ENCODE measurements around the gene APOC4. TPM values are rescaled to one million over a fixed set of nuclear protein-coding genes. Genes with fewer than 3 reads are reported as not detected.

APOC4 gene
- total and polyA plus RNA-seq, 2 experiments from 2014 or later, result not detected

DNA sequence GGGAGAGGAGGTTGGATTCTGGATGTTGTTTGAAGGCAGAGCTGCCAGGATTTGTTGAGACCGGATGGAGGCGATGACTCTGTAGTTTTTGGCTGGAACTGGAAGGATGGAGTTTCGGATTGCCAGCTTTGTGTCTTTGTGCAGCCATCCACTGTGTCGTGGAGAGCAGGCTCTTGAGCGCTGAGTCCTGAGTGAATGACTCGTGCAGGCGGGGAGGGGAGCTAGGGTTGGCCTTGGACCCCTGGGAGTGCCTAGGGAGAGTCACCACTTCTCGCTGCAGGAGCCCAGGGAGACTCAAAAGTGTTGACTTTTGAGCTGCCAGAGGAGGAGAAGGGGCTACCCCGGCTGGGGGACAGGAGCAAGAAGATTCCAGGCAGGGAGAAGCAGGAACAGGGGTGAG is 47.1 kb upstream of the APOC4 start (continued):
- TF ChIP-seq REST (IDR thresholded peaks at IDR 0.05; ENCODE audit: unreplicated experiment), result no peak

DNA sequence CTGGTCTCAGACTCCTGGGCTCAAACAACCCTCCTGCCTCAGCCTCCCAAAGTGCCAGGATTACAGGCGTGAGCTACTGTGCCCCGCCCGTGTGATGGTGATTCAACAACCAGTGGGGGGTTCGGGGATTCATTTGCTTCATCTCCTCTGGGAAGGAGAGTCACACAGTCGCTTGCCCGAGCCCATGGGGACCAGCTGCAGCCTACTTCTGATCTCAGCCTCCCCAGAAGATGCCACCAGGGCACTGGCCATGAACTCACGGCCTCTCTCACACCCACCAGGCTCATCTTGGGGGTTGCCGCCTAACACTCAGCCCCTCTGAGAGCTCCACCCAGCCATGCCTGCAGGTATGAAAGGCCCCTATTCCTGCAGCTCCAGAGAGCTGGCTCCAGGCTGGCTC is 44.2 kb upstream of the APOC4 start:
- H3K9me3 Mint-ChIP-seq, result no peaks in the 10 kb centered on the region; the same call in 2 of the 3 replicates
- H3K27me3 ChIP-seq (ENCODE audit: insufficient read depth), result no peaks in the 10 kb centered on the region
- no peak overlapping the region for H3K4me3 Mint-ChIP-seq
- H3K27ac ChIP-seq (ENCODE audit: low read depth), result no peak overlapping the region
- H3K36me3 Mint-ChIP-seq (ENCODE audit: low read depth), result peaks cover 96% of the 10 kb centered on the region
- peaks cover 11% of the 10 kb centered on the region for H3K27me3 Mint-ChIP-seq (ENCODE audit: insufficient read depth, low read depth, poor library complexity)
- peaks cover 54% of the 10 kb centered on the region for H3K36me3 ChIP-seq (ENCODE audit: insufficient read depth)
- no peak for TF ChIP-seq JUNB (IDR thresholded peaks at IDR 0.05; ENCODE audit: unreplicated experiment)
- TF ChIP-seq EZH2phosphoT487 (IDR thresholded peaks at IDR 0.05; ENCODE audit: unreplicated experiment), result no peak
- H2AFZ ChIP-seq, result no peak overlapping the region
- H4K20me1 ChIP-seq (replicated peaks; ENCODE audit: insufficient read depth), result peaks cover 34% of the 10 kb centered on the region
- no peak overlapping the region for H3K4me3 ChIP-seq
- peaks cover 4% of the 10 kb centered on the region; the same call in 1 of the 3 replicates for H3K4me1 Mint-ChIP-seq
- ATAC-seq, result no peak
- no peaks in the 10 kb centered on the region for H3K4me1 ChIP-seq (ENCODE audit: insufficient read depth)
- no peak overlapping the region for H3K27ac Mint-ChIP-seq
- no peak overlapping the region for H3K4me2 ChIP-seq
- DNase-seq (ENCODE audit: low spot score), result no peak
- no peaks in the 10 kb centered on the region for H3K9me2 ChIP-seq (ENCODE audit: insufficient read depth)
- peaks cover 33% of the 10 kb centered on the region for H3K79me2 ChIP-seq (replicated peaks; ENCODE audit: insufficient read depth)
- peaks cover 32% of the 10 kb centered on the region for H3F3A ChIP-seq (replicated peaks; ENCODE audit: low read depth)

GRCh38 chr19:44900328-44901244 is 41.5 kb upstream of the APOC4 start:
- Histone ChIP-seq H3K9me2 (ENCODE audit: insufficient read depth) (no peaks in the 10 kb centered on the region), H3K36me3 (ENCODE audit: insufficient read depth) (peaks cover 30% of the 10 kb centered on the region), H3K27ac (ENCODE audit: low read depth) (no peak overlapping the region), H4K20me1 (replicated peaks; ENCODE audit: insufficient read depth) (peaks cover 13% of the 10 kb centered on the region), H3K79me2 (replicated peaks; ENCODE audit: insufficient read depth) (peaks cover 16% of the 10 kb centered on the region), H3K4me2 (no peak overlapping the region), H2AFZ (no peak overlapping the region), H3K4me3 (no peak overlapping the region), H3F3A (replicated peaks; ENCODE audit: low read depth) (peaks cover 42% of the 10 kb centered on the region), H3K4me1 (ENCODE audit: insufficient read depth) (peaks cover 10% of the 10 kb centered on the region), H3K27me3 (ENCODE audit: insufficient read depth) (no peaks in the 10 kb centered on the region)
- DNase-seq (ENCODE audit: low spot score) (no peak), ATAC-seq (no peak)
- Mint-ChIP-seq H3K9me3 (peaks cover 2% of the 10 kb centered on the region; the same call in 1 of the 3 replicates), H3K27ac (no peak overlapping the region), H3K4me3 (no peak overlapping the region), H3K4me1 (peaks cover 10% of the 10 kb centered on the region), H3K36me3 (ENCODE audit: low read depth) (peaks cover 76% of the 10 kb centered on the region), H3K27me3 (ENCODE audit: insufficient read depth, low read depth, poor library complexity) (peaks cover 29% of the 10 kb centered on the region)
- TF ChIP-seq REST (IDR thresholded peaks at IDR 0.05; ENCODE audit: unreplicated experiment) (no peak), ZNF114 (CRISPR knock-in tag; IDR thresholded peaks at IDR 0.05) (no peak), STAT1 (IDR thresholded peaks at IDR 0.05; ENCODE audit: unreplicated experiment) (no peak), ZNF331 (CRISPR knock-in tag; IDR thresholded peaks at IDR 0.05; ENCODE audit: low read depth) (no peak)

All from GM23338 (cell line).